Transverse colon (tissue), 4 donors: ENCODE data around the gene AKIRIN2.

Experiments
- EP300 ChIP-seq: sonication (generic); formaldehyde crosslinking; IDR thresholded peaks from one replicate; pipeline ENCODE4 v1.6.1; 2017; ENCODE audit warnings: antibody characterized with exemption, low read depth
- POLR2A ChIP-seq: fragments of 450-650 bp; IDR thresholded peaks from one replicate; pipeline ENCODE4 v1.6.1; 2016; ENCODE audit warnings: antibody characterized with exemption, mild to moderate bottlenecking, moderate library complexity
- POLR2AphosphoS5 ChIP-seq, 3 donors: sonication (generic); formaldehyde crosslinking; IDR thresholded peaks; one replicate each; pipeline ENCODE4 v1.6.1; 2016; ENCODE audit warnings: antibody characterized with exemption in 3 of 3
- TF ChIP-seq, protein P1 (sequence below), 5 experiments: fragments of 200-600 bp in 3 of 5; fragments of 450-650 bp in 2 of 5; sonication (generic) in 3 of 5; IDR thresholded peaks; 1 replicate in 2 of 5; 2 replicates in 3 of 5; pipeline ENCODE4 v1.5.1; 2016 to 2017; ENCODE audit warnings: antibody characterized with exemption in 5 of 5, inconsistent platforms in 3 of 5, mild to moderate bottlenecking in 2 of 5, moderate library complexity in 1 of 5

DNA sequence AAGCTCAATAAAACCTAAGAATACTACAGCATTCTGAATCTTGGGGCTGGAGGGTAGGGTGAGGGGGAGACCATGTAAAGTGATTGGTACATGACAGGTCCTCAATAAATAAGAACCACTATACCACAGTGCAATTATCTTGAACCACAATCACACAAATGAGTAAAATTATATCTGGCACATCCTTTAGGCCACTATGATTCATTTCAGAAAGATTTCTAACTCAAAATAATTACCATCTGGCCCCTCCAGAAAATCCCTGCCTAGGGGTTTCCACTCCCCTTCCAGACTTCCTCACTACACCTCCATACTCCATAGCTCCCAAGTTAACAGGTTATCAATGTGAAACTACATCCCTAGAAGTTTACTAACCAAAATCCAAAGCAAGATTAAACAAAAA, 19.7 kb downstream of the AKIRIN2 start:
- TF ChIP-seq, protein P1, sequence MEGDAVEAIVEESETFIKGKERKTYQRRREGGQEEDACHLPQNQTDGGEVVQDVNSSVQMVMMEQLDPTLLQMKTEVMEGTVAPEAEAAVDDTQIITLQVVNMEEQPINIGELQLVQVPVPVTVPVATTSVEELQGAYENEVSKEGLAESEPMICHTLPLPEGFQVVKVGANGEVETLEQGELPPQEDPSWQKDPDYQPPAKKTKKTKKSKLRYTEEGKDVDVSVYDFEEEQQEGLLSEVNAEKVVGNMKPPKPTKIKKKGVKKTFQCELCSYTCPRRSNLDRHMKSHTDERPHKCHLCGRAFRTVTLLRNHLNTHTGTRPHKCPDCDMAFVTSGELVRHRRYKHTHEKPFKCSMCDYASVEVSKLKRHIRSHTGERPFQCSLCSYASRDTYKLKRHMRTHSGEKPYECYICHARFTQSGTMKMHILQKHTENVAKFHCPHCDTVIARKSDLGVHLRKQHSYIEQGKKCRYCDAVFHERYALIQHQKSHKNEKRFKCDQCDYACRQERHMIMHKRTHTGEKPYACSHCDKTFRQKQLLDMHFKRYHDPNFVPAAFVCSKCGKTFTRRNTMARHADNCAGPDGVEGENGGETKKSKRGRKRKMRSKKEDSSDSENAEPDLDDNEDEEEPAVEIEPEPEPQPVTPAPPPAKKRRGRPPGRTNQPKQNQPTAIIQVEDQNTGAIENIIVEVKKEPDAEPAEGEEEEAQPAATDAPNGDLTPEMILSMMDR (IDR thresholded peaks at IDR 0.05) = no peak
- TF ChIP-seq POLR2A (no peak), POLR2AphosphoS5 (IDR thresholded peaks at IDR 0.05) (no peak), EP300 (no peak)
